K562 (cell line): ENCODE results near the gene AGL. TPM values are rescaled to one million over a fixed set of nuclear protein-coding genes. Genes with fewer than 3 reads are reported as not detected.

Source experiments
- HNRNPL ChIP-seq: fragments of 200-400 bp; formaldehyde crosslinking; IDR thresholded peaks from 2 replicates; pipeline ENCODE4 v1.6.1; 2017; ENCODE audit warnings: low read depth, mild to moderate bottlenecking, low read length
- PYGO2 ChIP-seq: fragments of 450-650 bp; IDR thresholded peaks from 2 replicates; pipeline ENCODE4 v1.6.1; 2016; ENCODE audit warnings: mild to moderate bottlenecking, missing genetic modification characterization, moderate library complexity, missing compliant biosample characterization
- TARDBP ChIP-seq: fragments of 450-650 bp; IDR thresholded peaks from 2 replicates; pipeline ENCODE4 v1.6.1; 2016
- ZNF75A ChIP-seq: fragments of 450-650 bp; formaldehyde crosslinking; IDR thresholded peaks from 2 replicates; pipeline ENCODE4 v1.4.0; 2020; ENCODE audit warnings: mild to moderate bottlenecking
- polyA plus RNA-seq, 8 experiments: library from polyadenylated mRNA; depleted of rRNA in 4 of 8; stranded (reverse) in 5 of 8; unstranded in 3 of 8; fragments of >200 nt; fragmentation: Nextera tagmentation in 2 of 8; fragmentation: Illumina TruSeq in 1 of 8; extraction: Ambion mirVana in 2 of 8; extraction: Trizol in 1 of 8; gene quantifications; 2 replicates each; pipeline versions ENCODE4 v1.2.1 to v1.2.3, GENCODE V29; 2011 to 2014; ENCODE audit warnings: inconsistent platforms in 1 of 8, missing spikeins in 1 of 8
- total RNA-seq, 7 experiments: library from RNA; depleted of rRNA in 6 of 7; stranded (reverse); fragments of >200 nt in 6 of 7; fragmentation: Illumina TruSeq in 2 of 7; extraction: Trizol in 2 of 7; gene quantifications; 2 replicates each; pipeline versions ENCODE4 v1.2.1 to v1.2.3, GENCODE V29; 2011 to 2021; ENCODE audit warnings: low replicate concordance in 1 of 7
- TF ChIP-seq, protein P1 (sequence below), 2 experiments: fragments of 450-650 bp in 1 of 2; IDR thresholded peaks; 2 replicates each; pipeline ENCODE4 v1.6.1; 2011 to 2017; ENCODE audit warnings: low read depth in 2 of 2, antibody characterized with exemption in 1 of 2, borderline replicate concordance in 1 of 2, low read length in 1 of 2, mild to moderate bottlenecking in 1 of 2, mixed read lengths in 1 of 2; ENCODE audit not compliant: control insufficient read depth in 1 of 2
- TF ChIP-seq, protein P2 (sequence below): fragments of 450-650 bp; formaldehyde crosslinking; IDR thresholded peaks from 2 replicates; pipeline ENCODE4 v1.4.0; 2020; ENCODE audit warnings: mild to moderate bottlenecking, mixed read lengths

AGL gene
- total and polyA plus RNA-seq, 9 of the 15 experiments (the other 6 are each of a cell fraction or from before 2014, with no cell fraction given), result 6.3 to 20.4 (median 12.4) TPM

DNA sequence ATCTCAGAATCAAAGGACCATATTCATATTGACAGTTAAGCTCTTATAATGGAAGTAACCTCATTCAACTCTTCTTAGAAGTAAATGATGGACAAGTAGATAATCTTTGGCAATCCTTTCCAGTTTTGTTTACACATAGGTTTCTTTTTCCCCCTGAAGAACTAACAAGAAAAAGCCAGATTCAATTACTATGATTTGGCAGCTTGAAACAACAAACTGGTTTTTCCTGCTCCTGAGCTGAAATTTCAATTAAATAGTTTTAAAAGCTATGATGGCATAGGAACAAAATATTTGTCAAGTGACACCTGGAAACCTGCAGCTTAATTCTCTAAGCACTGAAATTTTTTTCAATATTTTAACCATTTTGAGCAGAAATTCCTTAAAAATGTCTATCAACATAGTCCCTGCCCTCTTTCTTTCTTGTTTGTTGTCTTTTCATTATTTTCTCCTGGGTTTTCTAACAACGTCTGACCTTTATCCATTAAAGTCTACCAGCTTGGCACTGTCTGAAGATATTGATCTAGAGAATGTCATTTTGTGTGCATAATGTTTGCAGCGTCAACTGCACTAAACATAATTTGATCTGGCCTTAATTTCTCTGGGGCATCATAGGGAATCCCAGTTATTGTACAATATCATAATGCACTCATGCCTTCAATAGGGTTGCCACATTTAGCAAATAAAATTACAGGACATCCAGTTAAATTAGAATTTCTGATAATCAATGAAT lies 115.7 kb downstream of the AGL start (continued):
- TF ChIP-seq HNRNPL (no peak), TARDBP (no peak), PYGO2 (tag) (no peak), ZNF75A (no peak)
- TF ChIP-seq, protein P1, sequence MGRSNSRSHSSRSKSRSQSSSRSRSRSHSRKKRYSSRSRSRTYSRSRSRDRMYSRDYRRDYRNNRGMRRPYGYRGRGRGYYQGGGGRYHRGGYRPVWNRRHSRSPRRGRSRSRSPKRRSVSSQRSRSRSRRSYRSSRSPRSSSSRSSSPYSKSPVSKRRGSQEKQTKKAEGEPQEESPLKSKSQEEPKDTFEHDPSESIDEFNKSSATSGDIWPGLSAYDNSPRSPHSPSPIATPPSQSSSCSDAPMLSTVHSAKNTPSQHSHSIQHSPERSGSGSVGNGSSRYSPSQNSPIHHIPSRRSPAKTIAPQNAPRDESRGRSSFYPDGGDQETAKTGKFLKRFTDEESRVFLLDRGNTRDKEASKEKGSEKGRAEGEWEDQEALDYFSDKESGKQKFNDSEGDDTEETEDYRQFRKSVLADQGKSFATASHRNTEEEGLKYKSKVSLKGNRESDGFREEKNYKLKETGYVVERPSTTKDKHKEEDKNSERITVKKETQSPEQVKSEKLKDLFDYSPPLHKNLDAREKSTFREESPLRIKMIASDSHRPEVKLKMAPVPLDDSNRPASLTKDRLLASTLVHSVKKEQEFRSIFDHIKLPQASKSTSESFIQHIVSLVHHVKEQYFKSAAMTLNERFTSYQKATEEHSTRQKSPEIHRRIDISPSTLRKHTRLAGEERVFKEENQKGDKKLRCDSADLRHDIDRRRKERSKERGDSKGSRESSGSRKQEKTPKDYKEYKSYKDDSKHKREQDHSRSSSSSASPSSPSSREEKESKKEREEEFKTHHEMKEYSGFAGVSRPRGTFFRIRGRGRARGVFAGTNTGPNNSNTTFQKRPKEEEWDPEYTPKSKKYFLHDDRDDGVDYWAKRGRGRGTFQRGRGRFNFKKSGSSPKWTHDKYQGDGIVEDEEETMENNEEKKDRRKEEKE (IDR thresholded peaks at IDR 0.05; ENCODE audit: borderline replicate concordance in 1 of 2, control insufficient read depth in 1 of 2, low read depth in 2 of 2, low read length in 1 of 2), result no peak
- TF ChIP-seq, protein P2, sequence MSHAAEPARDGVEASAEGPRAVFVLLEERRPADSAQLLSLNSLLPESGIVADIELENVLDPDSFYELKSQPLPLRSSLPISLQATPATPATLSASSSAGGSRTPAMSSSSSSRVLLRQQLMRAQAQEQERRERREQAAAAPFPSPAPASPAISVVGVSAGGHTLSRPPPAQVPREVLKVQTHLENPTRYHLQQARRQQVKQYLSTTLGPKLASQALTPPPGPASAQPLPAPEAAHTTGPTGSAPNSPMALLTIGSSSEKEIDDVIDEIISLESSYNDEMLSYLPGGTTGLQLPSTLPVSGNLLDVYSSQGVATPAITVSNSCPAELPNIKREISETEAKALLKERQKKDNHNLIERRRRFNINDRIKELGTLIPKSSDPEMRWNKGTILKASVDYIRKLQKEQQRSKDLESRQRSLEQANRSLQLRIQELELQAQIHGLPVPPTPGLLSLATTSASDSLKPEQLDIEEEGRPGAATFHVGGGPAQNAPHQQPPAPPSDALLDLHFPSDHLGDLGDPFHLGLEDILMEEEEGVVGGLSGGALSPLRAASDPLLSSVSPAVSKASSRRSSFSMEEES (CRISPR knock-in tag), result no peak
